AG04449 (cell line): ENCODE measurements around the gene SMYD3.

Experiments
- CTCF ChIA-PET: fragments of 350-600 bp; formaldehyde crosslinking; extraction: SDS; loops from one replicate; lab custom pipeline; 2021; ENCODE audit warnings: antibody characterized with exemption; lab: Yijun Ruan, JAX
- POLR2A ChIA-PET: fragments of 400-600, 350-600 bp; formaldehyde crosslinking; extraction: SDS; loops from one replicate; lab custom pipeline; 2020; ENCODE audit warnings: antibody characterized with exemption, inconsistent platforms; lab: Yijun Ruan, JAX
- DNase-seq: peaks from one replicate; pipeline ENCODE4 v3.0.0-alpha.2; 2010; ENCODE audit warnings: low read depth, low spot score
- H3K4me3 ChIP-seq: 2 replicates; pipeline ENCODE4 v1.5.1; 2011; ENCODE audit warnings: low read depth, mild to moderate bottlenecking, control low read depth, low read length
- TF ChIP-seq, protein P1 (sequence below): IDR thresholded peaks from one replicate; pipeline ENCODE4 v1.5.1; 2011; ENCODE audit warnings: mild to moderate bottlenecking, moderate library complexity, low read length, control low read depth, inconsistent platforms; ENCODE audit not compliant: insufficient read depth; ENCODE audit errors: missing control alignments

The SMYD3 gene

DNA sequence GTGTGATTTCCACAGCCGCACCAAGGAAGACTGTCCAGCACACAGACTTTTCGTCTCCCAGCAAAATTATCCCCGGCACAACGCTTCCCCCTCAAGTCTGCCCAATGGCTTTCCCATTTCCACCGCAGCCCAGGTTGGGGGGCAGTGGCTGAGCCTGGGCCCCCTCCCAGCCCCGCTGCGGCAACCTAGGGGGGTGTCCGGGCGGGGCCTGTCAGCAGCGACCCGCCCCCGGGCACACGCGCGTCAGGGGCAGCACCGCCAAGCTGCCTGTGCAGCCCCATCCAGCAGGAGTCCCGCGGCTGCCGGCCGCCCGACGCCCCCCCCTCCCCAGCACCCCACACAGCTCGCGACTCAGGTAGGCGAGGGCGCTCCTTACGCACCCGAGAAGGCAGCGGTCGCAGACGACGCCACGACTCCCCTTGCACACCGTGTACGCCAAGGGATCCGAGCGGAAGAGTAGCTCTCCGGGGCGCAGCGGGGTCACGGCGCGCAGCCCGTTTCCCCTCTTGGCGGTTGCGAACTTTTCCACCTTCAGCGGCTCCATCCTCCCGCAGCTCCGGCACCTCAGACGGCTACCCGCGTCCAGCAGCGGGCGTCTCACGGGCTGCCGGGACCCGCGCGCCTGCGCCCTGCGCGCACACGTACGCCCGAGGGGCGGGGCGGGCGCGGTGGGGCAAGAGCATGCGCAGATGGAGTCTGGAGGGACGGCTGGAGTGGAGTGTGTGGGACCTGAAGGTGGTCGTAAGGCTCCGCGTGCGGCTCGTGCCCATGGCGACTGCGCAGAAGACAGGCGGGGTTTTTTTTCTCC is at the start of gene SMYD3:
Gene SMYD3 (minus strand): TSS at position 606 of the 808 bp plus-strand sequence.
- TF ChIP-seq, protein P1, sequence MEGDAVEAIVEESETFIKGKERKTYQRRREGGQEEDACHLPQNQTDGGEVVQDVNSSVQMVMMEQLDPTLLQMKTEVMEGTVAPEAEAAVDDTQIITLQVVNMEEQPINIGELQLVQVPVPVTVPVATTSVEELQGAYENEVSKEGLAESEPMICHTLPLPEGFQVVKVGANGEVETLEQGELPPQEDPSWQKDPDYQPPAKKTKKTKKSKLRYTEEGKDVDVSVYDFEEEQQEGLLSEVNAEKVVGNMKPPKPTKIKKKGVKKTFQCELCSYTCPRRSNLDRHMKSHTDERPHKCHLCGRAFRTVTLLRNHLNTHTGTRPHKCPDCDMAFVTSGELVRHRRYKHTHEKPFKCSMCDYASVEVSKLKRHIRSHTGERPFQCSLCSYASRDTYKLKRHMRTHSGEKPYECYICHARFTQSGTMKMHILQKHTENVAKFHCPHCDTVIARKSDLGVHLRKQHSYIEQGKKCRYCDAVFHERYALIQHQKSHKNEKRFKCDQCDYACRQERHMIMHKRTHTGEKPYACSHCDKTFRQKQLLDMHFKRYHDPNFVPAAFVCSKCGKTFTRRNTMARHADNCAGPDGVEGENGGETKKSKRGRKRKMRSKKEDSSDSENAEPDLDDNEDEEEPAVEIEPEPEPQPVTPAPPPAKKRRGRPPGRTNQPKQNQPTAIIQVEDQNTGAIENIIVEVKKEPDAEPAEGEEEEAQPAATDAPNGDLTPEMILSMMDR = peak; percentile 20
- CTCF ChIA-PET = interaction anchor here (1.0 to 3.5 kb wide), 9 partner anchors 9 to 1354 kb away, joined by 3 to 24 read pairs (median 6); partner anchors contain the start of genes CNST and TFB2M
- H3K4me3 ChIP-seq = peak within 1 kb of the TSS; percentile 98
- no peak for DNase-seq
- POLR2A ChIA-PET = no interaction called here

DNA sequence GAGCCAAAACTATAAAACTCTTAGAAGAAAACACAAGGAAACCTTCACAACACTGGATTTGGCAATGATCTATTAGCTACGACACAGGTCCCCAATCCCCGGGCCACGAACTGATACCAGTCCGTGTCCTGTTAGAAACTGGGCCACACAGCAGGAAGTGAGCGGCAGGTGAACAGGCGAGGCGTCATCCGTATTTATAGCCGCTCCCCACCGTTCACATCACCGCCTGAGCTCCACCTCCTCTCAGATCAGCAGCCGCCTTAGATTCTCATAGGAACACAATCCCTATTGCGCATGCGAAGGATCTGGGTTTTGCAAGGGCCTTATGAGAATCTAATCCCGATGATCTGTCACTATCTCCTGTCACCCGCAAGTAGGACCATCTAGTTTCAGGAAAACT is 47.1 kb upstream of the SMYD3 start:
- H3K4me3 ChIP-seq = no peak overlapping the region
- DNase-seq = no peak
- TF ChIP-seq, protein P1 = no peak
- POLR2A ChIA-PET = no interaction called here
- CTCF ChIA-PET = no interaction called here

DNA sequence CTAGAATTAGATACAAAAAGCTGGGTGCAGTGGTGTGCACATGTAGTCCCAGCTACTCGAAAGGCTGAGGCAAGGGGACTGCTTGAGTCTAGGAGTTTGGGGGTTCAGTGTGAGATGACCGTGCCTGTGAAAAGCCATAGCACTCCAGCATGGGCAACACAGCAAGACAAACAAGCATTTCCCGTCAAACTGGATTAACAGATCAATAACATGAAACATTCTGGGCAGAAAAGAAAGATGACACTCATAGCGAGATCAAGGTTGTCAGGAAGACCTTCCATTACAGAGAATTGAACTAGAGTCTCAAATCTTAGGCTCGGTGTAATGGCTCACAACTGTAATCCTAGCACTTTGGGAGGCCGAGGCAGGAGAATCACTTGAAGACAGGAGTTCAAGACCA is 45.0 kb upstream of the SMYD3 start:
- no peak for DNase-seq
- ChIA-PET CTCF (no interaction called here), POLR2A (no interaction called here)
- TF ChIP-seq, protein P1 = no peak
- H3K4me3 ChIP-seq = no peak overlapping the region

DNA sequence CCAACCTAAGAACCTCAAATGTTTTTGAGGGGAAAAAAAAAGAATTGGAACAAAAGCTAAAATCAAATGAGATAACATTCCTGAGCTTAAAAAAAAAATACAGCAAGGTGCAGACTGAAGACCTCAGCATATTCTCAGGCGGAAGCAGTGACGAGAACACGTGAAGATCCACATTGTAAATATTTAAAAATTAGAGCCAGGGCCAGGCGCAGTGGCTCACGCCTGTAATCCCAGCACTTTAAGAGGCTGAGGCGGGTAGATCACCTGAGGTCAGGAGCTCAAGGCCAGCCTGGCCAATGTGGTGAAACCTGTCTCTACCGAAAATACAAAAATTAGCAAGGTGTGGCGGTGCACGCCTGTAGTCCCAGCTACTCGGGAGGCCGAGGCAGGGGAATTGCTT is 43.3 kb upstream of the SMYD3 start:
- DNase-seq = no peak
- H3K4me3 ChIP-seq = no peak overlapping the region
- ChIA-PET CTCF (interaction anchor here (1.3 to 1.4 kb wide), 2 partner anchors 14 to 139 kb away, joined by 3 to 4 read pairs; no protein-coding TSS in a partner anchor), POLR2A (no interaction called here)
- TF ChIP-seq, protein P1 = no peak

DNA sequence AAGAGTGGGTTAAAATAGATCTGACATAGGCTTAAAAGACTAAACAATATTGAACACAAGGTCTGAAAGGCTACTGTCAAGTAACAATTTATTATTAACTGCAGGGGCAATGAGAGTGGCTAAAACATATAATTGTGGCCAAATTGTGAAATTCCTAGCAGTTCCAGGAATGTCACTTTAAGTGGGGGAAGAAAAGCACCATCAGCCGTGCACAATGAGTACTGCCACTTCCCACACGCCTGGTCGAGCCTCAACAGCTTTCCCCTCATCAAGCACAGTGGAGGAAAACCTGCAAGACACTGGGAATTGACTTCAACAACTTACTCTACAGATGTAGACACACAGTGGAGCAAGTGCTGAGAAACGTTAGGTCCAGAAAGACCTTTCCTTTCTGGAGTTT is 42.6 kb upstream of the SMYD3 start:
- no peak for DNase-seq
- H3K4me3 ChIP-seq = no peak overlapping the region
- CTCF ChIA-PET = interaction anchor here (1.3 kb wide), 1 partner anchor 13 kb away, joined by 3 read pairs; no protein-coding TSS in a partner anchor
- POLR2A ChIA-PET = no interaction called here
- TF ChIP-seq, protein P1 = no peak

DNA sequence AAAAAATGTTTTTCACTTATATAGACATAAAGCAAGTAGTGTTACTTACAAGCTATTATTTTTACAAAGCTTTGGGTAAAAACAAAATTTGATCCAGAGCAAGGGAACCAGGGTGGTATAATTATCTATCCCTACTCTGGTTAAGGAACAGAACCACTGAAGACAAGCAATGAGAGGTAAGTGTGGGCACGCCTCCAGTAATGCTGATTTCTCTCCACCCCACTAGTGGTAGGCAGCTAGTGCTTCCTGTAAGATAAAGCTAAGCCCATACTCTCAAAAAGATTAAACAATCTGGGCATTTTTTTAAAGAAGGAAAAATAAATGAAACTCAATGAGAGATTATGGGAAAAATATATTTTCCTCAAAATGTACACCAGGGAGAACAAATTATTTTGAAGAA is 36.9 kb upstream of the SMYD3 start:
- CTCF ChIA-PET = no interaction called here
- TF ChIP-seq, protein P1 = no peak
- POLR2A ChIA-PET = no interaction called here

More for the DNA sequence above, 36.9 kb upstream of the SMYD3 start:
- DNase-seq = no peak
- H3K4me3 ChIP-seq = no peak overlapping the region
